Right atrium auricular region (tissue), 2 donors: ENCODE data around the gene PRKCA. TPM values are rescaled to one million over a fixed set of nuclear protein-coding genes. Genes with fewer than 3 reads are reported as not detected.

ENCODE experiments used
- DNase-seq: peaks from one replicate; pipeline ENCODE4 v3.0.0-alpha.2; 2019; ENCODE audit warnings: low spot score
- H3K27ac ChIP-seq, 2 donors: fragments of 200-600 bp; sonication (generic); 1 replicate in 1 of 2; 2 replicates in 1 of 2; pipeline ENCODE4 v1.5.1; 2016 to 2019
- H3K27me3 ChIP-seq, 2 donors: fragments of 200-600 bp; sonication (generic); one replicate each; pipeline versions ENCODE4 v1.5.1 to v1.6.0; 2017 to 2019
- H3K36me3 ChIP-seq: fragments of 200-600 bp; sonication (generic); one replicate; pipeline ENCODE4 v1.5.1; 2016
- H3K4me1 ChIP-seq, 2 donors: fragments of 200-600 bp; sonication (generic); one replicate each; pipeline versions ENCODE4 v1.5.1 to v1.6.0; 2017 to 2019
- H3K4me3 ChIP-seq, 2 donors: fragments of 200-600 bp; sonication (generic); 1 replicate in 1 of 2; 2 replicates in 1 of 2; pipeline ENCODE4 v1.5.1; 2017 to 2019; ENCODE audit warnings: mild to moderate bottlenecking in 1 of 2, moderate library complexity in 1 of 2
- H3K9me3 ChIP-seq, 2 donors: fragments of 200-600 bp; sonication (generic); one replicate each; pipeline ENCODE4 v1.5.1; 2019
- total RNA-seq, 2 donors: library from RNA; depleted of rRNA; stranded (reverse); fragments of >200 nt; gene quantifications; one replicate each; pipeline ENCODE4 v1.1.0, GENCODE V29; 2016
- TF ChIP-seq, protein P1 (sequence below), 2 donors: fragments of 200-600 bp; sonication (generic); IDR thresholded peaks; one replicate each; pipeline ENCODE4 v1.5.1; 2019; ENCODE audit warnings: antibody characterized with exemption in 2 of 2

The PRKCA gene
- total RNA-seq, 2 donors from 2014 or later: 6.4 to 6.6 TPM

DNA sequence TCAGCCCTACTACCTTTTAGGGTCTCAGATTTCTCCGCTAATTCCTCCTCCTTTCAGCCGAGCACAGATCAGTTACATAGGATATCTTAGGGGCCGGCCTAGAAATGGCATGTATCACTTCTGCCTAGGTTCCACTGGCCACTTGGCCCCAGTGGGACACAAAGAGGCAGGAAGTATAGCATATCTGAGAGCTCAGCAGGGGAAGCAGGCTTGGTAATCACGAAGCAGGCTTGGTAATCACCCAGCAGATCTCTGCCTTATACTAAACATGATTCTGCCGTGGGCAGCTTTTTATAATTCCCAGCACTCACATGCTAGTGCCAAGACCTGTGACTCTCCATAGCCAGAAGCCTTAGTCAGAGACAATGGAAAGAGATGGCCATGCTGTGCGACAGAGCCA is 472.9 kb downstream of the PRKCA start:
- Histone ChIP-seq H3K4me1 (no peaks in the 10 kb centered on the region), H3K4me3 (no peak overlapping the region), H3K27ac (no peak overlapping the region), H3K27me3 (no peaks in the 10 kb centered on the region), H3K36me3 (no peaks in the 10 kb centered on the region), H3K9me3 (no peaks in the 10 kb centered on the region)
- no peak for DNase-seq
- TF ChIP-seq, protein P1, sequence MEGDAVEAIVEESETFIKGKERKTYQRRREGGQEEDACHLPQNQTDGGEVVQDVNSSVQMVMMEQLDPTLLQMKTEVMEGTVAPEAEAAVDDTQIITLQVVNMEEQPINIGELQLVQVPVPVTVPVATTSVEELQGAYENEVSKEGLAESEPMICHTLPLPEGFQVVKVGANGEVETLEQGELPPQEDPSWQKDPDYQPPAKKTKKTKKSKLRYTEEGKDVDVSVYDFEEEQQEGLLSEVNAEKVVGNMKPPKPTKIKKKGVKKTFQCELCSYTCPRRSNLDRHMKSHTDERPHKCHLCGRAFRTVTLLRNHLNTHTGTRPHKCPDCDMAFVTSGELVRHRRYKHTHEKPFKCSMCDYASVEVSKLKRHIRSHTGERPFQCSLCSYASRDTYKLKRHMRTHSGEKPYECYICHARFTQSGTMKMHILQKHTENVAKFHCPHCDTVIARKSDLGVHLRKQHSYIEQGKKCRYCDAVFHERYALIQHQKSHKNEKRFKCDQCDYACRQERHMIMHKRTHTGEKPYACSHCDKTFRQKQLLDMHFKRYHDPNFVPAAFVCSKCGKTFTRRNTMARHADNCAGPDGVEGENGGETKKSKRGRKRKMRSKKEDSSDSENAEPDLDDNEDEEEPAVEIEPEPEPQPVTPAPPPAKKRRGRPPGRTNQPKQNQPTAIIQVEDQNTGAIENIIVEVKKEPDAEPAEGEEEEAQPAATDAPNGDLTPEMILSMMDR (IDR thresholded peaks at IDR 0.05): no peak

DNA sequence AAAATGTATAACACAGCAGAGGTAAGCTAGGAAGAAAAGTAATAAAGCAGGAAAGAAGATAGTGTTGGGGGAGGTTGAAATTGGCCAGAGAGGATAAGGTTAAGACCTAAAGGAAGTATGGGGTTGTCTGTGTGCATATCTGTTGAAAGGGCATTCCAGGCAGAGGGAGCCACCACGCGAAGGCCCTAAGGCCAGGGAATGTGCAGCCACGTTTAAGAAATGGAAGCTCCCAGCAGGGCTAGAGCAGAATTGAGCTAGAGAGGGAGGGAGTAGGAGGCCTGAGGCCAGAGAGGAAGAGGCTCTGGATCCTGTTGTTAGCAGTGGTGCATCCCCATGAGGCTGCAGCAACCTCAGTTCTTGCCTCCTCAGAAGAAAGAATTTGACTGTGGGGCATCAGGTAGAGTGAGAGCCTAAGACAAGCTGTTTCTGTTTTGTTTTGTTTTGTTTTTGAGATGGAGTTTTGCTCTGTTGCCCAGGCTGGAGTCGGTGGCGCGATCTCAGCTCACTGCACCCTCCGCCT is 473.5 kb downstream of the PRKCA start:
- Histone ChIP-seq H3K4me3 (no peak overlapping the region), H3K27me3 (no peaks in the 10 kb centered on the region), H3K9me3 (no peaks in the 10 kb centered on the region), H3K4me1 (no peaks in the 10 kb centered on the region), H3K36me3 (no peaks in the 10 kb centered on the region), H3K27ac (no peak overlapping the region)
- TF ChIP-seq, protein P1 (IDR thresholded peaks at IDR 0.05): no peak
- no peak for DNase-seq

DNA sequence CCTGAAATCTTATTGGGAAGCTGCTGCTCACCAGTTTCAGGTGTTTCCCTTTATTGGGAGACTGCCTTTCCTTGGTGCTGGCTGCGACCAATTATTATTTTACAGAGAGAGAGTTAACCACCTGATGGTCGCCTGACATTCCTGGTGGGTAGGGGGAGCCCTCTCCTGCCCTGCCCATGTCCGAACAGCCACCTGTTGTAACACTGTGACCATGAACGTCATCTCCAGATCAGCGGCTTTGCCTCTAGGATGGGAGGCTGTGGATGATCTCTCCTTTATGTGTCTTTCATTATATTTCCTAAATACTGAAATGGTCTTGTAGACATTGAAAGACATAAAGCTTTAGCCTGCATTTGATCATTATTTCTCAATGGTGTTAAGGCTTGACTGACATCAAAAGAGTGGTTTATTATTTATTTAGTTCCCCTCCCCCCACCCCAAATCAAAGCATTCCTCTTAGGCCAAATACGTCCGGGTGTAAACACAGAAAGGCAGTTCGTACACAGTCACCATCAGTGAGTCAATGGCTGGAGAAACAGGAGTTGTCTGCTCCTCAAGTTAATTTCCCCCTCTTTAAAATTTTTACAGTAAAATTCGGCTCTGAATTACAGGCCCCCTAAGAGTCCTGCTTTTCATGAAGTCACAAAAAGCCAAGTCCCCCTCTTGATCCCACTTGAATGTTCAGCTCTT is 474.7 kb downstream of the PRKCA start:
- no peaks in the 10 kb centered on the region for H3K9me3 ChIP-seq
- DNase-seq: no peak
- H3K36me3 ChIP-seq: no peaks in the 10 kb centered on the region
- H3K4me1 ChIP-seq: no peaks in the 10 kb centered on the region
- H3K4me3 ChIP-seq: no peak overlapping the region
- no peaks in the 10 kb centered on the region for H3K27me3 ChIP-seq
- H3K27ac ChIP-seq: no peak overlapping the region
- TF ChIP-seq, protein P1 (IDR thresholded peaks at IDR 0.05): no peak

DNA sequence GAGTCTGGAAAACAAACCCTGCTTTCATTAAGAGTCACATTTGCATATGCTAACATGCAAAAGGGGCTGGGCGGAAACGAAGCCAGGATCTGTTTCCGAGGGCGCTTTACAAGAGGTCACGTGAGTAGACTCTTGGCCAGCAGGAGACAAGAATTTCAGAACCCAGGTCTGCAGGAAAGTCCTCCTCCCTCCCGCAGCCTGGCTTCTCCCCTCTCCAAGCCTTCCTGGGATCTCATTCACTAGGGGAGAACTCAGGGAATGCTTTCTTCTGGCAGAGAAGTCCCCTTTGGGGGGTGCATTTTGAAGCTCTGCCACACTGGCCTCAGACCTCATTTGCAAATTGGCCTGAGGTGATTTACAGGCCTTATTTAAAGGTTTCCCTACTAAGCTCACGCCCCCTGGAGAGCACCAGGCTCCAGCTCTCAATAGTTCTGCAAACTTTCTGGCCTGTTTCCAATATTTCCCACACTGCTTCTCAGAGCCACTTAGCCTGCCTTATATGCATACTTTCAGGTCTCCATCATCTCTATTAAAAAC is 475.3 kb downstream of the PRKCA start:
- Histone ChIP-seq H3K4me3 (no peak overlapping the region), H3K4me1 (no peaks in the 10 kb centered on the region), H3K27me3 (no peaks in the 10 kb centered on the region), H3K36me3 (no peaks in the 10 kb centered on the region), H3K27ac (no peak overlapping the region), H3K9me3 (no peaks in the 10 kb centered on the region)
- TF ChIP-seq, protein P1 (IDR thresholded peaks at IDR 0.05): no peak
- no peak for DNase-seq

DNA sequence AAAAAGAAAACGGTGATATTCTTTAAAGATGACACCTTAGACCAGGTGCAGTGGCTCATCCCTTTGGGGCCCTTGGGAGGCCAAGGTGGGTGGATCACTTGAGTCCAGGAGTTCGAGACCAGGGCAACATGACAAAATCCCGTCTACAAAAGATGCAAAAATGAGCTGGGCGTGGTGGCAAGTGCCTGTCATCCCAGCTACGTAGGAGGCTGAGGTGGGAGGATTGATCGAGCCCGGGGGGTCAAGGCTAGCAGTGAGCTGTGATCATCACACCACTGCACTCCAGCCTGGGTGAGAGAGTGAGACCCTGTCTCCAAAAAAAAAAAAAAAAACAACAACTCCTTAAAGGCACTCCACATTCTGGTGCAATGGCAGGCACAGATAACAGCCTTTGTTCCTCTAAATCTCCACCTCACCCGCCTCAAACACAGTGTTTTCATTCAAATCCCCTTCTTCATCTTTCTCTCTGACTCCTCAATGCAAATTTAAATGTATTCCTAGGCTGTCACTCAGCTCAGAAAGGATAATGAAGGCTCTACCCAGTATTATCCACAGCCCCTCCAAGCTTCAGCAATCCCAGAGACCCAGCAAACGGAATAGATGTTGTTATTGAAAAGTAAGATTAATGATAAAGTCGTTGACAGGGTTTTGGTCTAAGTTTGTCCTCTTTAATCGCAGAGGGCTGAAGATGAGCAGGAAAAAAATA is 476.3 kb downstream of the PRKCA start:
- DNase-seq: no peak
- no peaks in the 10 kb centered on the region for H3K9me3 ChIP-seq
- H3K36me3 ChIP-seq: no peaks in the 10 kb centered on the region
- no peak overlapping the region for H3K4me3 ChIP-seq
- no peaks in the 10 kb centered on the region for H3K27me3 ChIP-seq
- no peaks in the 10 kb centered on the region for H3K4me1 ChIP-seq
- TF ChIP-seq, protein P1 (IDR thresholded peaks at IDR 0.05): no peak
- no peak overlapping the region for H3K27ac ChIP-seq
